ENCODE results near the gene KCNT2. TPM values are rescaled to one million over a fixed set of nuclear protein-coding genes. Genes with fewer than 3 reads are reported as not detected.

KCNT2 gene
- total and polyA plus RNA-seq, 2 donors (not counting 3 experiments of a cell fraction or from before 2014, with no cell fraction given) = 0.46 to 1.6 TPM

GRCh38 chr1:196302981-196303380 lies 305.3 kb downstream of the KCNT2 start:
- H3K27ac ChIP-seq (ENCODE audit: insufficient read depth, low read depth, low read length) = no peak overlapping the region
- H4K20me1 ChIP-seq (replicated peaks; ENCODE audit: control insufficient read depth, extremely low read depth, insufficient read depth, low read length) = no peaks in the 10 kb centered on the region
- no peak overlapping the region for H3K4me3 ChIP-seq (replicated peaks in 1 of 3; ENCODE audit: insufficient read depth in 1 of 3, low read depth in 1 of 3, low read length in 3 of 3)
- dilution Hi-C loops (cut with MboI; ENCODE audit: extremely low pct_ligation_motif_present, low sequenced_read_pairs) = no loop called here
- TF ChIP-seq JUN (IDR thresholded peaks at IDR 0.05; ENCODE audit: borderline replicate concordance, insufficient read depth, insufficient read length, low read depth) (no peak), POLR2A (IDR thresholded peaks at IDR 0.05; ENCODE audit: low read depth, low read length) (no peak), GATA2 (IDR thresholded peaks at IDR 0.05; ENCODE audit: insufficient read depth, insufficient read length, low read depth, low read length) (no peak), MYC (IDR thresholded peaks at IDR 0.05; ENCODE audit: low read depth, low read length) (no peak), POLR2AphosphoS5 (IDR thresholded peaks at IDR 0.05; ENCODE audit: insufficient read depth, low read depth, low read length) (no peak)
- TF ChIP-seq, protein P1, sequence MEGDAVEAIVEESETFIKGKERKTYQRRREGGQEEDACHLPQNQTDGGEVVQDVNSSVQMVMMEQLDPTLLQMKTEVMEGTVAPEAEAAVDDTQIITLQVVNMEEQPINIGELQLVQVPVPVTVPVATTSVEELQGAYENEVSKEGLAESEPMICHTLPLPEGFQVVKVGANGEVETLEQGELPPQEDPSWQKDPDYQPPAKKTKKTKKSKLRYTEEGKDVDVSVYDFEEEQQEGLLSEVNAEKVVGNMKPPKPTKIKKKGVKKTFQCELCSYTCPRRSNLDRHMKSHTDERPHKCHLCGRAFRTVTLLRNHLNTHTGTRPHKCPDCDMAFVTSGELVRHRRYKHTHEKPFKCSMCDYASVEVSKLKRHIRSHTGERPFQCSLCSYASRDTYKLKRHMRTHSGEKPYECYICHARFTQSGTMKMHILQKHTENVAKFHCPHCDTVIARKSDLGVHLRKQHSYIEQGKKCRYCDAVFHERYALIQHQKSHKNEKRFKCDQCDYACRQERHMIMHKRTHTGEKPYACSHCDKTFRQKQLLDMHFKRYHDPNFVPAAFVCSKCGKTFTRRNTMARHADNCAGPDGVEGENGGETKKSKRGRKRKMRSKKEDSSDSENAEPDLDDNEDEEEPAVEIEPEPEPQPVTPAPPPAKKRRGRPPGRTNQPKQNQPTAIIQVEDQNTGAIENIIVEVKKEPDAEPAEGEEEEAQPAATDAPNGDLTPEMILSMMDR (IDR thresholded peaks at IDR 0.05; ENCODE audit: extremely low read depth in 1 of 2, insufficient read depth in 1 of 2, low read depth in 1 of 2, low read length in 2 of 2) = no peak
- TF ChIP-seq, protein P2, sequence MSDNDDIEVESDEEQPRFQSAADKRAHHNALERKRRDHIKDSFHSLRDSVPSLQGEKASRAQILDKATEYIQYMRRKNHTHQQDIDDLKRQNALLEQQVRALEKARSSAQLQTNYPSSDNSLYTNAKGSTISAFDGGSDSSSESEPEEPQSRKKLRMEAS (IDR thresholded peaks at IDR 0.05; ENCODE audit: insufficient read depth, insufficient read length) = no peak
- H3K9me3 ChIP-seq (replicated peaks; ENCODE audit: control insufficient read depth, insufficient read depth, low read length) = no peaks in the 10 kb centered on the region
- no peaks in the 10 kb centered on the region for H3K79me2 ChIP-seq (ENCODE audit: control insufficient read depth, insufficient read depth, low read length)
- CTCF ChIA-PET = interaction anchor here (10.2 kb wide), 1 partner anchor 155 kb away, joined by 377 read pairs; no protein-coding TSS in a partner anchor
- H3K9ac ChIP-seq (replicated peaks; ENCODE audit: extremely low read depth, insufficient read depth, low read length) = no peak overlapping the region
- BruUV-seq (replicated peaks) = no TSS peak
- no peaks in the 10 kb centered on the region for H3K36me3 ChIP-seq (ENCODE audit: control insufficient read depth in 2 of 2, extremely low read depth in 1 of 2, insufficient read depth in 2 of 2, low read length in 2 of 2)
- H3K4me1 ChIP-seq (ENCODE audit: control insufficient read depth, extremely low read depth, insufficient read depth, low read length) = no peaks in the 10 kb centered on the region
- no peak overlapping the region for H3K4me2 ChIP-seq (ENCODE audit: insufficient read depth, low read length)
- H3K9me1 ChIP-seq (replicated peaks; ENCODE audit: control insufficient read depth, extremely low read depth, insufficient read depth, low read length) = no peaks in the 10 kb centered on the region
- no peaks in the 10 kb centered on the region for H3K27me3 ChIP-seq (ENCODE audit: control insufficient read depth in 2 of 2, insufficient read depth in 2 of 2, low read length in 2 of 2)
- intact Hi-C loops (cut with micrococcal nuclease) = no loop called here
- FAIRE-seq = no peak
- POLR2A ChIA-PET = no interaction called here
- no peak overlapping the region for H2AFZ ChIP-seq (ENCODE audit: low read depth, low read length)
- no peak for DNase-seq (ENCODE audit: low read depth, low spot score)
